Activated CD4-positive, alpha-beta memory T cell treated with anti-CD3 and anti-CD28 coated beads, Interleukin-2, amount 10 ng/mL, durations not matched to agents 7 days and 5 days (primary cell): ENCODE results near the gene TCERG1L. TPM values are rescaled to one million over a fixed set of nuclear protein-coding genes. Genes with fewer than 3 reads are reported as not detected.
A peak's percentile ranks its signal among the peaks of the same experiment; 100 is the strongest.

Experiments used
- CTCF ChIA-PET: fragments of 350-600 bp; sonication (Branson Sonifier 250); formaldehyde crosslinking; loops from one replicate; lab custom pipeline; 2021; ENCODE audit warnings: antibody characterized with exemption, inconsistent platforms; lab: Charles Lee
- POLR2A ChIA-PET: fragments of 350-600 bp; sonication (Branson Sonifier 250); formaldehyde crosslinking; loops from one replicate; lab custom pipeline; 2021; ENCODE audit warnings: antibody characterized with exemption; lab: Charles Lee
- DNase-seq: peaks from one replicate; pipeline ENCODE4 v3.0.0-alpha.2; 2020
- H3K27ac Mint-ChIP-seq: one replicate; pipeline ENCODE4 v1.8.0; 2021; ENCODE audit warnings: mild to moderate bottlenecking, mixed read lengths
- H3K27me3 Mint-ChIP-seq: one replicate; pipeline ENCODE4 v1.8.0; 2021; ENCODE audit warnings: mixed read lengths
- H3K36me3 Mint-ChIP-seq: one replicate; pipeline ENCODE4 v1.8.0; 2021; ENCODE audit warnings: low read depth, mixed read lengths
- H3K4me1 Mint-ChIP-seq: one replicate; pipeline ENCODE4 v1.8.0; 2021; ENCODE audit warnings: mixed read lengths
- H3K4me3 Mint-ChIP-seq: one replicate; pipeline ENCODE4 v1.8.0; 2021; ENCODE audit warnings: mild to moderate bottlenecking, mixed read lengths
- H3K9me3 Mint-ChIP-seq: one replicate; pipeline ENCODE4 v1.8.0; 2021; ENCODE audit warnings: mixed read lengths
- total RNA-seq, 2 experiments: library from RNA; stranded (reverse); gene quantifications; one replicate each; pipeline ENCODE4 v1.2.3, GENCODE V29; 2021

TCERG1L gene
- under 1 TPM in 1 of 2 experiments, not detected in 1; 0.08 TPM for total RNA-seq

GRCh38 chr10:131311661-131312477 is at the start of gene TCERG1L:
TCERG1L (minus strand) TSS chr10:131311721; CDS start chr10:131311635, 86 bp downstream.
- Mint-ChIP-seq H3K4me3 (peak within 1 kb of the TSS; percentile 40), H3K4me1 (peaks cover 4% of the 10 kb centered on the region), H3K27ac (no peak within 1 kb of the TSS), H3K36me3 (peaks cover 2% of the 10 kb centered on the region), H3K9me3 (no peaks in the 10 kb centered on the region), H3K27me3 (peaks cover 34% of the 10 kb centered on the region)
- ChIA-PET POLR2A (no interaction called here), CTCF (no interaction called here)
- DNase-seq, result no peak

- Mint-ChIP-seq H3K4me1 (no peaks in the 10 kb centered on the region), H3K9me3 (peaks cover 15% of the 10 kb centered on the region), H3K27me3 (no peaks in the 10 kb centered on the region), H3K27ac (no peak overlapping the region), H3K36me3 (no peaks in the 10 kb centered on the region), H3K4me3 (no peak overlapping the region)
- ChIA-PET POLR2A (no interaction called here), CTCF (no interaction called here)
- DNase-seq, result no peak
These were observed 47.4 kb upstream of the TCERG1L start for GRCh38 chr10:131358741-131359442.

- peaks cover 13% of the 10 kb centered on the region for H3K9me3 Mint-ChIP-seq
- no peaks in the 10 kb centered on the region for H3K36me3 Mint-ChIP-seq
- H3K4me1 Mint-ChIP-seq, result no peaks in the 10 kb centered on the region
- no peak overlapping the region for H3K27ac Mint-ChIP-seq
- H3K27me3 Mint-ChIP-seq, result no peaks in the 10 kb centered on the region
- DNase-seq, result no peak
- no peak overlapping the region for H3K4me3 Mint-ChIP-seq
- ChIA-PET CTCF (no interaction called here), POLR2A (no interaction called here)
These were observed 44.9 kb upstream of the TCERG1L start for GRCh38 chr10:131356442-131356841.

- ChIA-PET POLR2A (no interaction called here), CTCF (no interaction called here)
- Mint-ChIP-seq H3K36me3 (no peaks in the 10 kb centered on the region), H3K27ac (no peak overlapping the region), H3K9me3 (peaks cover 12% of the 10 kb centered on the region), H3K27me3 (no peaks in the 10 kb centered on the region), H3K4me1 (no peaks in the 10 kb centered on the region), H3K4me3 (no peak overlapping the region)
- no peak for DNase-seq
These were observed 44.4 kb upstream of the TCERG1L start for GRCh38 chr10:131355881-131356280.

GRCh38 chr10:131355056-131355455 is 43.5 kb upstream of the TCERG1L start:
- ChIA-PET POLR2A (no interaction called here), CTCF (no interaction called here)
- Mint-ChIP-seq H3K9me3 (peaks cover 7% of the 10 kb centered on the region), H3K4me1 (no peaks in the 10 kb centered on the region), H3K36me3 (no peaks in the 10 kb centered on the region), H3K4me3 (no peak overlapping the region), H3K27me3 (no peaks in the 10 kb centered on the region), H3K27ac (no peak overlapping the region)
- no peak for DNase-seq

GRCh38 chr10:131354380-131354779 is 42.9 kb upstream of the TCERG1L start:
- ChIA-PET POLR2A (no interaction called here), CTCF (no interaction called here)
- Mint-ChIP-seq H3K27ac (no peak overlapping the region), H3K36me3 (no peaks in the 10 kb centered on the region), H3K4me1 (no peaks in the 10 kb centered on the region), H3K27me3 (no peaks in the 10 kb centered on the region), H3K4me3 (no peak overlapping the region), H3K9me3 (peaks cover 7% of the 10 kb centered on the region)
- no peak for DNase-seq

- DNase-seq, result no peak
- no peak overlapping the region for H3K27ac Mint-ChIP-seq
- H3K36me3 Mint-ChIP-seq, result no peaks in the 10 kb centered on the region
- ChIA-PET POLR2A (no interaction called here), CTCF (no interaction called here)
- H3K27me3 Mint-ChIP-seq, result no peaks in the 10 kb centered on the region
- H3K4me3 Mint-ChIP-seq, result no peak overlapping the region
- H3K4me1 Mint-ChIP-seq, result no peaks in the 10 kb centered on the region
- peaks cover 7% of the 10 kb centered on the region for H3K9me3 Mint-ChIP-seq
These were observed 41.3 kb upstream of the TCERG1L start for GRCh38 chr10:131352765-131353290.

GRCh38 chr10:131350660-131351059 is 39.1 kb upstream of the TCERG1L start:
- peaks cover 7% of the 10 kb centered on the region for H3K9me3 Mint-ChIP-seq
- no peak overlapping the region for H3K4me3 Mint-ChIP-seq
- no peak overlapping the region for H3K27ac Mint-ChIP-seq
- no peaks in the 10 kb centered on the region for H3K4me1 Mint-ChIP-seq
- POLR2A ChIA-PET, result no interaction called here
- H3K27me3 Mint-ChIP-seq, result no peaks in the 10 kb centered on the region
- H3K36me3 Mint-ChIP-seq, result no peaks in the 10 kb centered on the region
- no peak for DNase-seq
- CTCF ChIA-PET, result no interaction called here

GRCh38 chr10:131350245-131350644 is 38.7 kb upstream of the TCERG1L start:
- no peak overlapping the region for H3K4me3 Mint-ChIP-seq
- no peak overlapping the region for H3K27ac Mint-ChIP-seq
- H3K4me1 Mint-ChIP-seq, result no peaks in the 10 kb centered on the region
- no peaks in the 10 kb centered on the region for H3K27me3 Mint-ChIP-seq
- POLR2A ChIA-PET, result no interaction called here
- DNase-seq, result no peak
- H3K9me3 Mint-ChIP-seq, result peaks cover 7% of the 10 kb centered on the region
- H3K36me3 Mint-ChIP-seq, result no peaks in the 10 kb centered on the region
- CTCF ChIA-PET, result no interaction called here

- ChIA-PET POLR2A (no interaction called here), CTCF (no interaction called here)
- Mint-ChIP-seq H3K4me3 (no peak overlapping the region), H3K27me3 (no peaks in the 10 kb centered on the region), H3K9me3 (peaks cover under 1% of the 10 kb centered on the region), H3K4me1 (no peaks in the 10 kb centered on the region), H3K27ac (no peak overlapping the region), H3K36me3 (no peaks in the 10 kb centered on the region)
- no peak for DNase-seq
These were observed 34.9 kb upstream of the TCERG1L start for GRCh38 chr10:131346456-131346855.

- peaks cover 3% of the 10 kb centered on the region for H3K9me3 Mint-ChIP-seq
- CTCF ChIA-PET, result no interaction called here
- no peak overlapping the region for H3K4me3 Mint-ChIP-seq
- H3K27ac Mint-ChIP-seq, result no peak overlapping the region
- POLR2A ChIA-PET, result no interaction called here
- DNase-seq, result no peak
- H3K27me3 Mint-ChIP-seq, result no peaks in the 10 kb centered on the region
- H3K36me3 Mint-ChIP-seq, result no peaks in the 10 kb centered on the region
- no peaks in the 10 kb centered on the region for H3K4me1 Mint-ChIP-seq
These were observed 34.2 kb upstream of the TCERG1L start for GRCh38 chr10:131345691-131346090.

- ChIA-PET POLR2A (no interaction called here), CTCF (no interaction called here)
- Mint-ChIP-seq H3K36me3 (no peaks in the 10 kb centered on the region), H3K27ac (no peak overlapping the region), H3K4me1 (no peaks in the 10 kb centered on the region), H3K27me3 (no peaks in the 10 kb centered on the region), H3K4me3 (no peak overlapping the region), H3K9me3 (peaks cover 3% of the 10 kb centered on the region)
- no peak for DNase-seq
These were observed 33.2 kb upstream of the TCERG1L start for GRCh38 chr10:131344747-131345146.

GRCh38 chr10:131337741-131338140 is 26.2 kb upstream of the TCERG1L start:
- Mint-ChIP-seq H3K27me3 (no peaks in the 10 kb centered on the region), H3K4me3 (no peak overlapping the region), H3K36me3 (no peaks in the 10 kb centered on the region), H3K27ac (no peak overlapping the region), H3K4me1 (no peaks in the 10 kb centered on the region), H3K9me3 (peaks cover 7% of the 10 kb centered on the region)
- ChIA-PET POLR2A (no interaction called here), CTCF (no interaction called here)
- DNase-seq, result no peak
